DOHH2 (cell line): ENCODE measurements around the gene LZTR1.
"Not testable (repeated sequence)": the region's sequence is repeated elsewhere in the genome, so short reads cannot be mapped to it uniquely, and the experiment has no call there.

Experiments used
- H3F3A ChIP-seq: fragments of 200-600 bp; sonication (generic), shearing (Covaris generic); 2 replicates; pipeline ENCODE4 v1.6.0; 2016; ENCODE audit warnings: antibody characterized with exemption, mild to moderate bottlenecking; ENCODE audit not compliant: control insufficient read depth, insufficient read depth
- H3K27ac ChIP-seq: fragments of 200-600 bp; sonication (generic); 2 replicates; pipeline ENCODE4 v1.5.1; 2014; ENCODE audit warnings: low read depth, mild to moderate bottlenecking, low read length, moderate library complexity
- H3K27me3 ChIP-seq: fragments of 200-600 bp; sonication (generic); 2 replicates; pipeline ENCODE4 v1.6.1; 2014; ENCODE audit warnings: mild to moderate bottlenecking, low read length, mixed read lengths; ENCODE audit not compliant: control insufficient read depth
- H3K36me3 ChIP-seq: fragments of 200-600 bp; sonication (generic); 2 replicates; pipeline ENCODE4 v1.6.1; 2014; ENCODE audit warnings: mild to moderate bottlenecking, low read length, moderate library complexity, mixed read lengths; ENCODE audit not compliant: control insufficient read depth
- H3K4me1 ChIP-seq: fragments of 200-600 bp; sonication (generic); 2 replicates; pipeline ENCODE4 v1.6.1; 2014; ENCODE audit warnings: mild to moderate bottlenecking, low read length, mixed read lengths; ENCODE audit not compliant: control insufficient read depth
- H3K4me2 ChIP-seq: fragments of 200-600 bp; sonication (generic); 2 replicates; pipeline ENCODE4 v1.6.0; 2014; ENCODE audit warnings: mild to moderate bottlenecking, low read length, moderate library complexity
- H3K4me3 ChIP-seq: fragments of 200-600 bp; sonication (generic); 2 replicates; pipeline ENCODE4 v1.5.1; 2014; ENCODE audit warnings: mild to moderate bottlenecking, low read length, mixed read lengths
- H3K79me2 ChIP-seq: fragments of 200-600 bp; sonication (generic); 2 replicates; pipeline ENCODE4 v1.6.1; 2014; ENCODE audit warnings: mild to moderate bottlenecking, low read length, mixed read lengths; ENCODE audit not compliant: control insufficient read depth
- H3K9me2 ChIP-seq: fragments of 200-600 bp; sonication (generic); replicated peaks from 2 replicates; pipeline ENCODE4 v1.6.1; 2014; ENCODE audit warnings: mild to moderate bottlenecking, low read length, mixed read lengths; ENCODE audit not compliant: control insufficient read depth
- H3K9me3 ChIP-seq: fragments of 200-600 bp; sonication (generic); 2 replicates; pipeline ENCODE4 v1.6.1; 2014; ENCODE audit warnings: antibody characterized with exemption, low read length, mixed read lengths; ENCODE audit not compliant: control insufficient read depth, insufficient read depth
- H4K20me1 ChIP-seq: fragments of 200-600 bp; sonication (generic); 2 replicates; pipeline ENCODE4 v1.6.0; 2014; ENCODE audit warnings: low read depth, mild to moderate bottlenecking, antibody characterized with exemption, low read length, moderate library complexity; ENCODE audit not compliant: control insufficient read depth, insufficient read depth
- EZH2phosphoT487 ChIP-seq: fragments of 200-600 bp; sonication (generic); IDR thresholded peaks from 2 replicates; pipeline ENCODE4 v1.6.1; 2017; ENCODE audit warnings: borderline replicate concordance, mild to moderate bottlenecking, antibody characterized with exemption, low read length, moderate library complexity, mixed read lengths
- TF ChIP-seq, protein P1 (sequence below): fragments of 200-600 bp; sonication (generic); IDR thresholded peaks from one replicate; pipeline ENCODE4 v1.5.1; 2014; ENCODE audit warnings: antibody characterized with exemption, mild to moderate bottlenecking, low read depth, low read length; ENCODE audit not compliant: poor library complexity, severe bottlenecking

LZTR1 gene

GRCh38 chr22:20981787-20982562, at the start of gene LZTR1:
Gene LZTR1, plus strand, starts transcription at chr22:20982297. Its CDS starts 75 bp downstream, at chr22:20982372.
- Histone ChIP-seq H3K4me1 (peaks cover 20% of the 10 kb centered on the region), H3K4me3 (peak within 1 kb of the TSS; percentile 100), H4K20me1 (no peaks in the 10 kb centered on the region), H3F3A (no peaks in the 10 kb centered on the region), H3K4me2 (peak within 1 kb of the TSS; percentile 92), H3K27ac (peak within 1 kb of the TSS; percentile 59), H3K79me2 (peaks cover 29% of the 10 kb centered on the region), H3K9me2 (no peaks in the 10 kb centered on the region), H3K27me3 (no peaks in the 10 kb centered on the region), H3K36me3 (peaks cover 29% of the 10 kb centered on the region), H3K9me3 (peaks cover 11% of the 10 kb centered on the region; the same call in 1 of the 2 replicates)
- TF ChIP-seq, protein P1, sequence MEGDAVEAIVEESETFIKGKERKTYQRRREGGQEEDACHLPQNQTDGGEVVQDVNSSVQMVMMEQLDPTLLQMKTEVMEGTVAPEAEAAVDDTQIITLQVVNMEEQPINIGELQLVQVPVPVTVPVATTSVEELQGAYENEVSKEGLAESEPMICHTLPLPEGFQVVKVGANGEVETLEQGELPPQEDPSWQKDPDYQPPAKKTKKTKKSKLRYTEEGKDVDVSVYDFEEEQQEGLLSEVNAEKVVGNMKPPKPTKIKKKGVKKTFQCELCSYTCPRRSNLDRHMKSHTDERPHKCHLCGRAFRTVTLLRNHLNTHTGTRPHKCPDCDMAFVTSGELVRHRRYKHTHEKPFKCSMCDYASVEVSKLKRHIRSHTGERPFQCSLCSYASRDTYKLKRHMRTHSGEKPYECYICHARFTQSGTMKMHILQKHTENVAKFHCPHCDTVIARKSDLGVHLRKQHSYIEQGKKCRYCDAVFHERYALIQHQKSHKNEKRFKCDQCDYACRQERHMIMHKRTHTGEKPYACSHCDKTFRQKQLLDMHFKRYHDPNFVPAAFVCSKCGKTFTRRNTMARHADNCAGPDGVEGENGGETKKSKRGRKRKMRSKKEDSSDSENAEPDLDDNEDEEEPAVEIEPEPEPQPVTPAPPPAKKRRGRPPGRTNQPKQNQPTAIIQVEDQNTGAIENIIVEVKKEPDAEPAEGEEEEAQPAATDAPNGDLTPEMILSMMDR = peak; percentile 82
- no peak for TF ChIP-seq EZH2phosphoT487

- Histone ChIP-seq H3K9me3 (no peaks in the 10 kb centered on the region), H3F3A (0 out of 2 replicates have a peak, but pooled peaks cover 7% of the 10 kb centered on the region), H3K27me3 (no peaks in the 10 kb centered on the region), H4K20me1 (peaks cover 28% of the 10 kb centered on the region), H3K79me2 (peaks cover 99% of the 10 kb centered on the region), H3K4me1 (peaks cover 12% of the 10 kb centered on the region), H3K9me2 (no peaks in the 10 kb centered on the region), H3K4me2 (no peak overlapping the region), H3K36me3 (peaks cover 59% of the 10 kb centered on the region), H3K4me3 (no peak overlapping the region), H3K27ac (no peak overlapping the region)
- no peak for TF ChIP-seq EZH2phosphoT487
- TF ChIP-seq, protein P1 = no peak
These were observed 48.2 kb upstream of the LZTR1 start for GRCh38 chr22:20933910-20934309.

- not testable (repeated sequence) for H3K4me2 ChIP-seq, H3K9me3 ChIP-seq, H3K4me3 ChIP-seq, H3K9me2 ChIP-seq, H3F3A ChIP-seq, H3K27ac ChIP-seq, H3K27me3 ChIP-seq
- Histone ChIP-seq H4K20me1 (peaks cover 34% of the 10 kb centered on the region), H3K36me3 (peaks cover 61% of the 10 kb centered on the region), H3K4me1 (peaks cover 12% of the 10 kb centered on the region), H3K79me2 (peaks cover 99% of the 10 kb centered on the region)
These were observed 47.0 kb upstream of the LZTR1 start for GRCh38 chr22:20935049-20935448.

DNA sequence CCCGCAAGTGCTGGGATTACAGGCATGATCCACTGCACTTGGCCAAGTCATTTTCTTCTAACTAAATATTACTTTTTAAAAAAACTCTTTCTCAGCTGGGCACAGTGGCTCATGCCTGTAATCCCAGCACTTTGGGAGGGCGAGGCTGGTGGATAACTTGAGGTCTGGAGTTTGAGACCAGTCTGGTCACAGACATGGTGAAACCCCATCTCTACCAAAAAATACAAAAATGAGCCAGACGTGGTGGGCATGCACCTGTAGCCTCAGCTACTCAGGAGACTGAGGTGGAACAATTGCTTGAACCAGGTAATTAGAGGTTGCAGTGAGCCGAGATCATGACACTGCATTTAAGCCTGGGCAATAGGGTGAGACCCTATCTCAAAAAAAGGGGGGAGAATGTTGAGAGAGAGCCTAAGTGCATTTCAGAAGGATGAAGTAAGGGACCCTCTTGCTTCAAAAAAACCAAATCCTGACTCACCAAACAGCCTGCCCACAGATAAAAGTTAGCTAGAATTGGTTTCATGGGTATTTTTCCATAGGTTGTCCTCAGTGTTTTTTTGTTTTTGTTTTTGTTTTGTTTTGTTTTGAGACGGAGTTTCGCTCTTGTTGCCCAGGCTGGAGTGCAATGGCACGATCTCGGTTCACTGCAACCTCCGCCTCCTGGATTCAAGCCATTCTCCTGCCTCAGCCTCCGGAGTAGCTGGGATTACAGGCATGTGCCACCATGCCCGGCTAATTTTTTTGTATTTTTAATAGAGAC, 46.1 kb upstream of the LZTR1 start:
- Histone ChIP-seq H4K20me1 (peaks cover 38% of the 10 kb centered on the region), H3K79me2 (peaks cover 99% of the 10 kb centered on the region), H3K4me1 (peaks cover 16% of the 10 kb centered on the region), H3K36me3 (peaks cover 69% of the 10 kb centered on the region)
- not testable (repeated sequence) for H3F3A ChIP-seq, H3K27ac ChIP-seq, H3K9me3 ChIP-seq, H3K27me3 ChIP-seq, H3K4me2 ChIP-seq, H3K9me2 ChIP-seq, H3K4me3 ChIP-seq
